Kidney capillary endothelial cell (primary cell): ENCODE data around the gene SLCO4A1.
"Not testable (repeated sequence)": the region's sequence is repeated elsewhere in the genome, so short reads cannot be mapped to it uniquely, and the experiment has no call there.

ENCODE experiments used
- DNase-seq: peaks from one replicate; pipeline ENCODE4 v3.0.0-alpha.2; 2018; ENCODE audit warnings: low spot score

Gene SLCO4A1

GRCh38 chr20:62666736-62667529 is 24.6 kb downstream of the SLCO4A1 start:
- peak; percentile 84 for DNase-seq

GRCh38 chr20:62667530-62668440 is 25.5 kb downstream of the SLCO4A1 start:
- no peak for DNase-seq

GRCh38 chr20:62668441-62669027 is 26.2 kb downstream of the SLCO4A1 start:
- peak; percentile 67 for DNase-seq

GRCh38 chr20:62669249-62669648 is 26.9 kb downstream of the SLCO4A1 start:
- no peak for DNase-seq

- no peak for DNase-seq
Observed at GRCh38 chr20:62670156-62670555, 27.9 kb downstream of the SLCO4A1 start.

- no peak for DNase-seq
Observed at GRCh38 chr20:62670998-62671397, 28.7 kb downstream of the SLCO4A1 start.

- DNase-seq: no peak
Observed at GRCh38 chr20:62671765-62672164, 29.5 kb downstream of the SLCO4A1 start.

GRCh38 chr20:62674370-62674769 is 32.1 kb downstream of the SLCO4A1 start:
- no peak for DNase-seq

- DNase-seq: peak; percentile 59
Observed at GRCh38 chr20:62675156-62675876, 33.0 kb downstream of the SLCO4A1 start.

- DNase-seq: no peak
Observed at GRCh38 chr20:62675877-62676260, 33.6 kb downstream of the SLCO4A1 start.

GRCh38 chr20:62676976-62677375 is 34.7 kb downstream of the SLCO4A1 start:
- no peak for DNase-seq

- DNase-seq: no peak
Observed at GRCh38 chr20:62677678-62678077, 35.4 kb downstream of the SLCO4A1 start.

GRCh38 chr20:62678553-62678952 is 36.2 kb downstream of the SLCO4A1 start:
- DNase-seq: no peak

GRCh38 chr20:62679978-62680589 is 37.8 kb downstream of the SLCO4A1 start:
- DNase-seq: no peak

- DNase-seq: no peak
Observed at GRCh38 chr20:62682912-62683517, 40.7 kb downstream of the SLCO4A1 start.

- not testable (repeated sequence) for DNase-seq
Observed at GRCh38 chr20:62683660-62684322, 41.5 kb downstream of the SLCO4A1 start.

GRCh38 chr20:62684981-62685380 is 42.7 kb downstream of the SLCO4A1 start:
- no peak for DNase-seq

- no peak for DNase-seq
Observed at GRCh38 chr20:62685781-62686555, 43.7 kb downstream of the SLCO4A1 start.
